Measurements from ENCODE around the gene SIGLEC5.

The SIGLEC5 gene

GRCh38 chr19:51607077-51607476 lies 23.1 kb downstream of the SIGLEC5 start:
- no peak for DNase-seq (ENCODE audit: low spot score)
- no peak overlapping the region for H3K27ac ChIP-seq

GRCh38 chr19:51602189-51602854 lies 27.9 kb downstream of the SIGLEC5 start:
- no peak overlapping the region for H3K27ac ChIP-seq
- no peak for TF ChIP-seq CTCF (IDR thresholded peaks at IDR 0.05)
- DNase-seq (ENCODE audit: low spot score), result no peak

More at GRCh38 chr19:51607077-51607476, 23.1 kb downstream of the SIGLEC5 start:
- no peak overlapping the region for H3K4me3 ChIP-seq
- TF ChIP-seq CTCF (IDR thresholded peaks at IDR 0.05), result no peak

GRCh38 chr19:51600940-51601580 lies 29.1 kb downstream of the SIGLEC5 start:
- H3K4me3 ChIP-seq, result no peak overlapping the region
- no peak overlapping the region for H3K27ac ChIP-seq
- no peak for DNase-seq (ENCODE audit: low spot score)
- TF ChIP-seq CTCF (IDR thresholded peaks at IDR 0.05), result no peak

More at GRCh38 chr19:51602189-51602854, 27.9 kb downstream of the SIGLEC5 start:
- no peak overlapping the region for H3K4me3 ChIP-seq

- DNase-seq (ENCODE audit: low spot score), result no peak
- no peak overlapping the region for H3K27ac ChIP-seq
- H3K4me3 ChIP-seq, result no peak overlapping the region
- TF ChIP-seq CTCF (IDR thresholded peaks at IDR 0.05), result no peak
Observed at GRCh38 chr19:51599084-51599483, 31.1 kb downstream of the SIGLEC5 start.

GRCh38 chr19:51598159-51598915 lies 31.9 kb downstream of the SIGLEC5 start:
- H3K4me3 ChIP-seq, result no peak overlapping the region
- no peak for TF ChIP-seq CTCF (IDR thresholded peaks at IDR 0.05)
- no peak for DNase-seq (ENCODE audit: low spot score)

GRCh38 chr19:51595190-51596175 lies 34.7 kb downstream of the SIGLEC5 start:
- DNase-seq (ENCODE audit: low spot score), result no peak
- no peak for TF ChIP-seq CTCF (IDR thresholded peaks at IDR 0.05)
- H3K27ac ChIP-seq, result no peak overlapping the region
- H3K4me3 ChIP-seq, result peak overlapping the region; percentile 78

More at GRCh38 chr19:51598159-51598915, 31.9 kb downstream of the SIGLEC5 start:
- no peak overlapping the region for H3K27ac ChIP-seq
